ENCODE measurements around the gene NTM. TPM values are rescaled to one million over a fixed set of nuclear protein-coding genes. Genes with fewer than 3 reads are reported as not detected.

NTM gene
- total and polyA plus RNA-seq, 2 of the 8 experiments (the other 6 are each of a cell fraction or from before 2014, with no cell fraction given), result 13.4 to 20.0 TPM

- TF ChIP-seq, protein P1, sequence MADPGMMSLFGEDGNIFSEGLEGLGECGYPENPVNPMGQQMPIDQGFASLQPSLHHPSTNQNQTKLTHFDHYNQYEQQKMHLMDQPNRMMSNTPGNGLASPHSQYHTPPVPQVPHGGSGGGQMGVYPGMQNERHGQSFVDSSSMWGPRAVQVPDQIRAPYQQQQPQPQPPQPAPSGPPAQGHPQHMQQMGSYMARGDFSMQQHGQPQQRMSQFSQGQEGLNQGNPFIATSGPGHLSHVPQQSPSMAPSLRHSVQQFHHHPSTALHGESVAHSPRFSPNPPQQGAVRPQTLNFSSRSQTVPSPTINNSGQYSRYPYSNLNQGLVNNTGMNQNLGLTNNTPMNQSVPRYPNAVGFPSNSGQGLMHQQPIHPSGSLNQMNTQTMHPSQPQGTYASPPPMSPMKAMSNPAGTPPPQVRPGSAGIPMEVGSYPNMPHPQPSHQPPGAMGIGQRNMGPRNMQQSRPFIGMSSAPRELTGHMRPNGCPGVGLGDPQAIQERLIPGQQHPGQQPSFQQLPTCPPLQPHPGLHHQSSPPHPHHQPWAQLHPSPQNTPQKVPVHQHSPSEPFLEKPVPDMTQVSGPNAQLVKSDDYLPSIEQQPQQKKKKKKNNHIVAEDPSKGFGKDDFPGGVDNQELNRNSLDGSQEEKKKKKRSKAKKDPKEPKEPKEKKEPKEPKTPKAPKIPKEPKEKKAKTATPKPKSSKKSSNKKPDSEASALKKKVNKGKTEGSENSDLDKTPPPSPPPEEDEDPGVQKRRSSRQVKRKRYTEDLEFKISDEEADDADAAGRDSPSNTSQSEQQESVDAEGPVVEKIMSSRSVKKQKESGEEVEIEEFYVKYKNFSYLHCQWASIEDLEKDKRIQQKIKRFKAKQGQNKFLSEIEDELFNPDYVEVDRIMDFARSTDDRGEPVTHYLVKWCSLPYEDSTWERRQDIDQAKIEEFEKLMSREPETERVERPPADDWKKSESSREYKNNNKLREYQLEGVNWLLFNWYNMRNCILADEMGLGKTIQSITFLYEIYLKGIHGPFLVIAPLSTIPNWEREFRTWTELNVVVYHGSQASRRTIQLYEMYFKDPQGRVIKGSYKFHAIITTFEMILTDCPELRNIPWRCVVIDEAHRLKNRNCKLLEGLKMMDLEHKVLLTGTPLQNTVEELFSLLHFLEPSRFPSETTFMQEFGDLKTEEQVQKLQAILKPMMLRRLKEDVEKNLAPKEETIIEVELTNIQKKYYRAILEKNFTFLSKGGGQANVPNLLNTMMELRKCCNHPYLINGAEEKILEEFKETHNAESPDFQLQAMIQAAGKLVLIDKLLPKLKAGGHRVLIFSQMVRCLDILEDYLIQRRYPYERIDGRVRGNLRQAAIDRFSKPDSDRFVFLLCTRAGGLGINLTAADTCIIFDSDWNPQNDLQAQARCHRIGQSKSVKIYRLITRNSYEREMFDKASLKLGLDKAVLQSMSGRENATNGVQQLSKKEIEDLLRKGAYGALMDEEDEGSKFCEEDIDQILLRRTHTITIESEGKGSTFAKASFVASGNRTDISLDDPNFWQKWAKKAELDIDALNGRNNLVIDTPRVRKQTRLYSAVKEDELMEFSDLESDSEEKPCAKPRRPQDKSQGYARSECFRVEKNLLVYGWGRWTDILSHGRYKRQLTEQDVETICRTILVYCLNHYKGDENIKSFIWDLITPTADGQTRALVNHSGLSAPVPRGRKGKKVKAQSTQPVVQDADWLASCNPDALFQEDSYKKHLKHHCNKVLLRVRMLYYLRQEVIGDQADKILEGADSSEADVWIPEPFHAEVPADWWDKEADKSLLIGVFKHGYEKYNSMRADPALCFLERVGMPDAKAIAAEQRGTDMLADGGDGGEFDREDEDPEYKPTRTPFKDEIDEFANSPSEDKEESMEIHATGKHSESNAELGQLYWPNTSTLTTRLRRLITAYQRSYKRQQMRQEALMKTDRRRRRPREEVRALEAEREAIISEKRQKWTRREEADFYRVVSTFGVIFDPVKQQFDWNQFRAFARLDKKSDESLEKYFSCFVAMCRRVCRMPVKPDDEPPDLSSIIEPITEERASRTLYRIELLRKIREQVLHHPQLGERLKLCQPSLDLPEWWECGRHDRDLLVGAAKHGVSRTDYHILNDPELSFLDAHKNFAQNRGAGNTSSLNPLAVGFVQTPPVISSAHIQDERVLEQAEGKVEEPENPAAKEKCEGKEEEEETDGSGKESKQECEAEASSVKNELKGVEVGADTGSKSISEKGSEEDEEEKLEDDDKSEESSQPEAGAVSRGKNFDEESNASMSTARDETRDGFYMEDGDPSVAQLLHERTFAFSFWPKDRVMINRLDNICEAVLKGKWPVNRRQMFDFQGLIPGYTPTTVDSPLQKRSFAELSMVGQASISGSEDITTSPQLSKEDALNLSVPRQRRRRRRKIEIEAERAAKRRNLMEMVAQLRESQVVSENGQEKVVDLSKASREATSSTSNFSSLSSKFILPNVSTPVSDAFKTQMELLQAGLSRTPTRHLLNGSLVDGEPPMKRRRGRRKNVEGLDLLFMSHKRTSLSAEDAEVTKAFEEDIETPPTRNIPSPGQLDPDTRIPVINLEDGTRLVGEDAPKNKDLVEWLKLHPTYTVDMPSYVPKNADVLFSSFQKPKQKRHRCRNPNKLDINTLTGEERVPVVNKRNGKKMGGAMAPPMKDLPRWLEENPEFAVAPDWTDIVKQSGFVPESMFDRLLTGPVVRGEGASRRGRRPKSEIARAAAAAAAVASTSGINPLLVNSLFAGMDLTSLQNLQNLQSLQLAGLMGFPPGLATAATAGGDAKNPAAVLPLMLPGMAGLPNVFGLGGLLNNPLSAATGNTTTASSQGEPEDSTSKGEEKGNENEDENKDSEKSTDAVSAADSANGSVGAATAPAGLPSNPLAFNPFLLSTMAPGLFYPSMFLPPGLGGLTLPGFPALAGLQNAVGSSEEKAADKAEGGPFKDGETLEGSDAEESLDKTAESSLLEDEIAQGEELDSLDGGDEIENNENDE (IDR thresholded peaks at IDR 0.05; ENCODE audit: insufficient replicate concordance, low read length), result no peak
- TF ChIP-seq CBX8 (IDR thresholded peaks at IDR 0.05; ENCODE audit: borderline replicate concordance, low read depth, low read length) (no peak), POLR2AphosphoS5 (IDR thresholded peaks at IDR 0.05; ENCODE audit: low read depth, low read length) (no peak), MAFK (IDR thresholded peaks at IDR 0.05; ENCODE audit: low read depth, low read length) (no peak)
- TF ChIP-seq, protein P2, sequence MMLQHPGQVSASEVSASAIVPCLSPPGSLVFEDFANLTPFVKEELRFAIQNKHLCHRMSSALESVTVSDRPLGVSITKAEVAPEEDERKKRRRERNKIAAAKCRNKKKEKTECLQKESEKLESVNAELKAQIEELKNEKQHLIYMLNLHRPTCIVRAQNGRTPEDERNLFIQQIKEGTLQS (IDR thresholded peaks at IDR 0.05; ENCODE audit: insufficient read depth, low read depth, low read length), result no peak
These were observed 292.6 kb downstream of the NTM start (continued) for GRCh38 chr11:131662993-131663392.
